NCI-H2227 treated with DMSO at 0.1 percent for 48 hours (cell line): ENCODE data around the gene SEPSECS.

ENCODE experiments used
- DNase-seq: peaks from one replicate; lab custom pipeline; 2025; lab: John Stamatoyannopoulos, UW

Gene SEPSECS

DNA sequence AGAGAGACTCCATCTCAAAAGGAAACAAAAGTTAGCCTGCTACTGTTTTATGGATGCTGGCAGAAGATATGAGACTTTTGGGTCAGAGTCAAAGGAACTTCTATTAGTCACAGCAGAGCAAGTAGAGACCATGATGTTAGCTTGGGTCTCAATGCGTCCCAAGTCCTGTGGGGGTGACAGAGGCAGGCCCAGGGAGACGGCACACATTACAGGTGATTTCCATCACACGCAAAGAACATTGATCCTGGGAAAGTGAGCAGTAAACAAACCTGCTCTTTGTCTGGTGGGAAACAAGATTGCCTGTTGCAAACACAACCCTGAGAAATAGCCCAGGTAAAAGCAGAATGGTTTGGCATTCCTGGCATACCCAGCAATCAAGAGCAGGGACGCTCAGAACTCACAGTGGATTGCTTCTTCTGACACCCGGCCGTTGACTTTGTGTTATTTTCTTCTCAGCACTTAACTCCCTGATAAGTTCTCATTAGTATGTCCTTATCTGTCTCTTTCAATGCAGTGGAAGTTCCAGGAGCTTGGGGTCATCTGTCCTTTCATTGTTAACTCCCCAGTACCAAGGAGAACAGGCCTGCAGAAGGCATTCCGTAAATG is 78.3 kb downstream of the SEPSECS start:
- DNase-seq, result no peak

DNA sequence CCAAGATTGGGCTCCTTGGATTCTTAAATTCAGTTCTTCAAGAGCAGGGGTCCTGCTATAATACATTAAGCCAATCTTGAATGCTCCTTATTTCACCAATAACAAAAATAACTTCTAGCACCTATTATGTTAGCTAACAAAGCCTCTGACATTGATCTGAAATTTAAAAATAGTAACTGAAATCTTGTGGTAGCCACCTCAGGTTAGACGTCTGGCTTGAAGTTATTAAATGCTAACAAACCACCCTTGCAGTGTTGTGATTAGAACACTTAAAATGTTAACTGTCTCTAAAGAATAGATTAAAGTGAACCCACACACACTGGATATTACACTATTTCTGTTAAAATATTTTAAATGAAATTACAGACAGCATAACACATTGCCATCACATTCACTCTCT is 79.7 kb downstream of the SEPSECS start:
- DNase-seq, result no peak

- no peak for DNase-seq
Observed at GRCh38 chr4:25078523-25078922, 81.7 kb downstream of the SEPSECS start.

DNA sequence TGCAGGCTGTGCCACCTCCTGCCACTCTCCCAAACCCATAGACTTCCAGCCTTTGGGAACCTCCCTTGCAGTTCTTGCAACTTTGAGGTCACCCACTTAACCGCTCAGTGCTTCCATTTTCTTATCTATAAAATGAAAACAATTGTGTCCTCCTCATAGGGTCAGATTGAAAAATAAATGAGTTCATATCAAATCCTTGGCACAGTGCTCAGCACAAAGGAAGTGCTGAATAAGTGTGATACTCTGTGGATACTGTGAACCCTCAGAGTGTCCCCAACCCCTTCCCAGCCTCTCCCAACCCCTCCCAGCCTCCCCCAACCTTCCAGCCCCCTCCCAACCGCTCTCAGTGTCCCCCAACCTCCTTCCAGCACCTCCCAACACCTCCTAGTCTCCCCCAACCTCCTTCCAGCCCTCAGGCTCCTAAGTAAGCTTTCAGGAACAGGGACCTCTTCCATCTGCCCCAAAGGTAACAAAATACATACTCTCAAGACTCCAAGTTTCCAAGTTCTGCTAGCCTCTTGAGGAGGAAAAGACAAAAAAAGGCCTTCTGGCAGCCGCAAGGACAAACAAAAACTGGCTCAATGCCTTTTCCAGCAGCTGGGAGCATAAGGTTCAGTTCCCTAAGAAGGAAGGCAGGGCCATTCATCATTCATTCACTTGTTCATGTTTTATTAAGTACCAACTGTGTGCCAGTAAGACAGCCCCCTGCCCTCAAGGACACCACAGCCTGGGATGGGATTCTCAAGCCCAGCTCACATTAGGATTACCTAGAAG is 83.4 kb downstream of the SEPSECS start:
- no peak for DNase-seq

DNA sequence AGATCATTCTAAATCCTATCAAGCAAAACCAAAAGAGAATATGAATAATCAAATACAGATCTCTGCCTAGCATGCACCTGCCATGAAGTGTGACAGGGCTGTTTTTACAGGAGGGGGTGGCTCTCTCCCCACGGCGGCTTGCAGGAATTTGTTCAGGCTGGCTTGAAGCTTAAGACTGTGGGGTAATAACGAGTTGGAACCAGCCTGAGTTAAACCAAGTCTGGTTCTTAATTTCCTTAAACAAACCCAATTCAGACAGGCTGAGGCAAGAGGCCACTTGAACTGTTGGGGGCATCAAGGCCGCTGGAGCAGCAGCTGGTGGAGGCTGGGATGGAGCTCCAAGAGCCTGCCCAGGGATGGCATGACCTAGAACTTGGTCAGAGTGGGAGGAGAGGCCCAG is 84.4 kb downstream of the SEPSECS start:
- DNase-seq, result no peak

GRCh38 chr4:25075129-25075528 is 85.1 kb downstream of the SEPSECS start:
- no peak for DNase-seq

DNA sequence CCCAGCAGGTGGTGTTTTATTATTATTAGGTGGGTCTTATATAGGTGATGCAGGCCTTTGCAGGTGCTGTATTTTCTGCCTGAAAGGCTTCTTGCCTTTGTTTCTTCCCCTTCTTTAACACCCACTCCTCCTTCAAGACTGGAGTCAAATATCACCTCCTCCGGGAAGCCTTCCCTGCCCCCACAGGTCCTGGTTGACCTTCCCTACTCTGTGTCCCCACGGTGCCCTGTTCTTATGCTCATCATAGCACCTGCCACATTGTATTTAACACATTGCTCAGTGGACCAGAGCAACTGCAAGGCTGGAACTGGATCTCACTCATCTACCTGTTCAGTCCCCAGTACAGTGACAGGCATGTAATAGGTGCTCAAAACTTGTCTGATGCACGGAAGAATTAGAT is 89.7 kb downstream of the SEPSECS start:
- DNase-seq, result no peak
